Stimulated activated CD8-positive, alpha-beta memory T cell treated with anti-CD3 and anti-CD28 coated beads, Interleukin-12 subunit alpha, Interleukin-12 subunit beta, amount 100 ng/mL, for 4 hours (primary cell): ENCODE data around the gene OSM.
A peak's percentile ranks its signal among the peaks of the same experiment; 100 is the strongest.
"Not testable (repeated sequence)": the region's sequence is repeated elsewhere in the genome, so short reads cannot be mapped to it uniquely, and the experiment has no call there.

Source experiments
- DNase-seq: peaks from one replicate; pipeline ENCODE4 v3.0.0-alpha.2; 2020; ENCODE audit warnings: low read depth

OSM gene

GRCh38 chr22:30226192-30226832, 40.3 kb downstream of the OSM start:
- no peak for DNase-seq

DNA sequence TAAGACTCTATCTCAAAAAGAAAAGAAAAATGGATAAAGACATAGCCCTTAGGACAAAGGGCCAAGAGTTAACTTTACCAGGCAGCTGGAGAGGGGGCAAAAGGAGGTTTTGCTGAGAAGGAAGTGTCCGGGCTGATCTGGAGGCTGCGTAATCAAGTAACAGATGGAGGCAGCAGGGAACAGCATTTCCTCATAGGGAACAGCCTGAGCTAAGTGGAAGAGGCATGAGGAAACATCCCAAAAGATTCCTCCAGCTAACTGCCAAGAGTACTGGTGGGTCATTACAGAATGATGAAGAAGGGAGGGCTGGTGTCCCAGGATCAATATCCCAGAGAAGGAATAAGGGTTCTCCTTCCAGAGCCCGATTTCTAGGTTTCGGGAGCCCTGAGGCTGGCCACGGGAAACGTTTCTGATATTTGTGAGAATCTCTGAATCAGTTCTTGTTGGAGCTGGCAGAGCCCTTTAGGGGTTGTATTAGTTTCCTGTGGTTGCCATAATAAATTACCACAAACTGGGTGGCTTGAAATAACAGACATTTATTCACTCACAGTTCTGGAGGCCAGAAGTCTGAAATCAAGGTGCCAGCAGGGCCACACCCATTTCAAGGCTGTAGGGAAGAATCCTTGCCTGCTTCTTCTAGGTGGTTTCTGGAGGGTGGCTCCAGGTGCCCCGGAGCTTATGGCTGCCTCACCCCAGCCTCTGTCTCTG, 41.3 kb downstream of the OSM start:
- no peak for DNase-seq

DNA sequence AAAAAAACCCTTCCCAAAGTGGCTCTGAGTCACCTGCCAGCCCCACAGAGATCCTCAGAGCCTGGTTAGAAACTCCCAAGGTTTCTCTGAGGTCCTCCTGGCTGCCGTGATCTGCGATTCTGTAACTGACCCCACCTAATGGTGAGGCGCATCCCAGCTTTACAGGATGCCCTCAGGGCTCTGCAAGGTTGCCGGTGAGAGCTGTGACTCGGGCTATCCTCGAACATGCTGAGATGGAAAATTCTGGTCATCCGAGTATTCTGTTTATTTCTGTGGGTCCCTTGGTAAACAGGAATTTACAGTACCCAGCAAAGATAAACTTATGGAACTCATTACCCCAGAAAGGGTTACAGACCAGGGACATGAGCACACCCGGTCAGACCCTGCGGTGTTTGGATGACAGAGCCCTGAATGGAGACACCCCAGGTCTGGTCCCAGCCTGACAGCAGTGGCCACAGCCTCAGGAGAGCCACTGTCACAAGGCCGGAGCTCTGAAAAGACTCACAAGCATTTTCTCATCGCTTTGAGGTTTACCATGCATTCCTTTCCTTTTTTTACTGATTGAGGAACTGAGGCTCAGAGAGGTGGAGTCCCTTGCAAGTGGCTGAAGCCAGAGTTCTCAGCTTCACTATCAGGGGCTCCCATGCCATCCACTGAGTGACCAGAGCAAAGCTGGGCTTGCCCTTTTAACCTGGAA, 42.3 kb downstream of the OSM start:
- DNase-seq: no peak

GRCh38 chr22:30223303-30223702, 43.3 kb downstream of the OSM start:
- no peak for DNase-seq

- DNase-seq: no peak
Observed at GRCh38 chr22:30222321-30222720, 44.3 kb downstream of the OSM start.

GRCh38 chr22:30221121-30221992, 45.3 kb downstream of the OSM start:
- DNase-seq: peak; percentile 35

GRCh38 chr22:30220338-30221012, 46.2 kb downstream of the OSM start:
- no peak for DNase-seq

DNA sequence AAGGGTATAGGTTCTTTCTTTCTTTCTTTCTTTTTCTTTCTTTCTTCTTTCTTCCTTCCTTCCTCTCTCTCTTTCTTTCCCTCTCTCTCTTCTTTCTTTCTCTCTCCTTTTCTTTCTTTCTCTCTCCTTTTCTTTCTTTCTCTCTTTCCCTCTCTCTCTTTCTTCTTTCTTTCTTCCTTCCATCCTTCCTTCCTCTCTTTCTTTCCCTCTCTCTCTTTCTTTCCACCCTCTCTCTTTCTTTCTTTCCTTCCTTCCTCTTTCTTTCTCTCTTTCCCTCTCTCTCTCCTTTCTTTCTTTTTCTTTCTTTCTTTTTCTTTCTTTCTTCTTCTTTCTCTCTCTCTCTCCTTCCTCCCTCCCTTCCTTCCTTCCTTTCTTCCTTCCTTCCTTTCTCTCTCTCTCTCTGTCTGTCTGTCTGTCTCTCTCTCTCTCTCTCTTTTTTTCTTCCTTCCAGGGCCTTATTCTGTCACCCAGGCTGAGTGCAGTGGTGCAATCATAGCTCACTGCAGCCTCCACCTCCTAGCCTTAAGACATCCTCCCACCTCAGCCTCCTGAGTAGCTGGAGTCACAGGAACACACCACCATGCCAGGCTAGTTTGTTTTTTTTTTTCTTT, 46.9 kb downstream of the OSM start:
- no peak for DNase-seq

- no peak for DNase-seq
Observed at GRCh38 chr22:30219049-30219654, 47.5 kb downstream of the OSM start.

GRCh38 chr22:30217698-30218560, 48.7 kb downstream of the OSM start:
- DNase-seq: no peak

DNA sequence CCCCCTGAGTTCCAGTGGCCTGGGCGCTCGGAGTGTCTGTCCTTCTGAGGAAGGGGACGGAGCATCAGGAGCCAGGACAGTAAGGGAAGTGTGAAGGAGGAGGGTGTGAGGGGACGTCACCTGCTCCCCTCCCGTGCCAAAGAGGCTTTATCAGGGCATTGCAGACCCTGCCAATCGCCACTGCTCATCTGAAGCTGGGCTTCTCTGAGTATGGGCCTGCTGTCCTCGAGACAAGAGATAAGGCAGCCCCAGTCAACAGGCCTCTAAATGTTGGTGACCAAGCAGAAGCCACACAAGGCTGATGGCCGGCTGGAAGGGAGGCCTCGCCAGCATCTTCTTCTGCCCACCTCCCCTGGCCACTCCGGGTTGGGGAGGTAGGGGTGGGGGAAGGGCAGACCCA, 49.9 kb downstream of the OSM start:
- DNase-seq: no peak

DNA sequence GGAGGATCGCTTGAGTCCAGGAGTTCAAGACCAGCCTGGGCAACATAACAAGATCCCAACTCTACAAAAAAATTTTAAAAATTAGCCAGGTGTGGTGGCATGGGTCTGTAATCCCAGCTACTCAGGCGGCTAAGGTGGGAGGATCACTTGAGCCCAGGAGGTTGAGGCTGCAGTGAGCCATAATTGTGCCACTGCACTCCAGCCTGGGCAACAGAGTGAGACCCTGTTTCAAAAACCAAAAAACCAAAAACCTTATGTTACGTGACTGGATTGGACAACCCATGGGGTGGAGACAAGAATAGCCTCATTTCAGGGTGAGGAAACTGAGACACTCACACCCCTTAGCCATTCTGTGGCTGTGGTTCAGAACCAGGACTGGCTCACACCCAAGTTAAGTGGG, 50.4 kb downstream of the OSM start:
- DNase-seq: not testable (repeated sequence)

- DNase-seq: no peak
Observed at GRCh38 chr22:30214703-30215407, 51.8 kb downstream of the OSM start.

DNA sequence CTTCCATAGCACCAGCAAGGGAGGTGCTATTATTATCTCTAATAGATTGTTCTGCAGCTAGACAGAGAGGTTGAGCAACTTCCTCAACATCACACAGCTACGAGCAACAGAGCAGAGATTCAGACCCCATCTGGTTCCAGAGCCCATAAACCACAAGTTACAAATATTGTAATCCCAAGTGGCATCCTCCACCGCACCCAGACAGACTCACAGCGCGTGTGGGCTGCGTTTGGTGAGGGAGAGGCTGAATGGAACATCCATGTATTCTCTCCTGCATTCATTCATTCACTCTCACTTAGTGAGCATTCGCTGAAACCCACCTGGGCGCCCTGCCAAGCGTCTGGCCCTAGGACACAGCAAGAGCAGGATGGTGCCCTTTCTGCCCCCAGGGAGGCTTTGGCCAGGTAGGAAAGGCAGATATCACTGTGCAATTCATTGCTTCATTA, 53.6 kb downstream of the OSM start:
- DNase-seq: no peak
